HG03066 (cell line): ENCODE measurements around the gene CEP164.

Experiments used
- ATAC-seq: cut with Tn5 transposase; IDR thresholded peaks from one replicate; pipeline ENCODE4 v1.9.1; 2021; ENCODE audit warnings: low read depth; ENCODE audit not compliant: unreplicated experiment

The CEP164 gene

GRCh38 chr11:117417856-117418255 lies 90.2 kb downstream of the CEP164 start:
- no peak for ATAC-seq

DNA sequence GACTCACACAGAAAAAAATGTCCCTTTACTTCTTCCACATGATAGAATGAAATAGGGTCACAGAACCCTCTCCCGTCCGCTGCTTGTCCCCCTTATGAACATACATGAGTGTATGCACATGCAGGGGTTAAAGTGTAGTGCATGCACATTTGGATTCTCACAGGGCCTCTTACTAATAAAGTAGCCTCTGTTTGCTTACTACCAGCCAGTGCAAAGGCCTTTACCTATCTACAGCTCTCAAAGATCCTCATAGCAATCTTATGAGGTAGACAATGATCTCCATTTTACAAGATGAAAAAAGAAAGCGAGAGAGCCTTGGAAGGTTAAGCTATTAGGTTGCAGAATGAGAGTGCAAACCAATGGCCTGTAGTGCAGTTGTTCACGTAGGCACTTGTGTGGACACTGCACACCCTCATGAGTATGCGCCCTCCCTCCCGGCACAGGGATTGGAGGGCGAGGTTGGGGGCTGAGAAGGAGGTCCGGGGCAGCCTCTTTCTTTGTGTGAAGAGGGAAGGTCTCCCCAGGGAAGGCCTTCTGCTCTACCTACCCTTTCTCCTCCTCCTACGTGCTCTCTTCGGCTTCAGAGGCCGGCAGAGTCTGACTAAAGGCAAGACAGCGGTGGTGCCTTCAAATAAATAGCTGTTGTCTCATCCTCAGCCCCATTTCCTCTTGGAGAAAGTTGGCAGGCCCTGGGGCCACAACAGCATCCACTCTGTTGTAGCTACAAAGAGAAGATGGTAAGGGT lies 91.3 kb downstream of the CEP164 start:
- ATAC-seq = no peak

- ATAC-seq = no peak
Observed at GRCh38 chr11:117419482-117420142, 92.0 kb downstream of the CEP164 start.

GRCh38 chr11:117420143-117420485 lies 92.5 kb downstream of the CEP164 start:
- ATAC-seq = no peak

DNA sequence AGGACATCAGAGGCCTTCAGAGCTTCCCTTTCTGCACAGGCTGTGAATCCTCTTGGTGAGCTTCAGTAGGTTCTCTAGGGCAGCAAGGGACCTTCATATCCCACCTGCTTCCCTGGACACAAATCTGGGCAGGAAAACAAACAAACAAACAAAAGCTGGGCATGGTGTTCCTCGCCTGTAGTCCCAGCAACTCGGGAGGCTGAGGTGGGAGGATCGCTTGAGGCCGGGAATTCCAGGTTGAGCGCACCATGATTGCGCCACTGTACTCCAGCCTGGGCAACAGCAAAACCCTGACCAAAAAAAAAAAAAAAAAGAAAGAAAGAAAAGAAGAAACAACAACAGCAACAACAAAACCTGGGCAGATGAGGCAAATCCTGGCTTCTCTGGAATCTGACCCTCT lies 92.9 kb downstream of the CEP164 start:
- ATAC-seq = no peak

GRCh38 chr11:117421041-117421440 lies 93.4 kb downstream of the CEP164 start:
- no peak for ATAC-seq

- ATAC-seq = no peak
Observed at GRCh38 chr11:117421476-117421875, 93.8 kb downstream of the CEP164 start.

DNA sequence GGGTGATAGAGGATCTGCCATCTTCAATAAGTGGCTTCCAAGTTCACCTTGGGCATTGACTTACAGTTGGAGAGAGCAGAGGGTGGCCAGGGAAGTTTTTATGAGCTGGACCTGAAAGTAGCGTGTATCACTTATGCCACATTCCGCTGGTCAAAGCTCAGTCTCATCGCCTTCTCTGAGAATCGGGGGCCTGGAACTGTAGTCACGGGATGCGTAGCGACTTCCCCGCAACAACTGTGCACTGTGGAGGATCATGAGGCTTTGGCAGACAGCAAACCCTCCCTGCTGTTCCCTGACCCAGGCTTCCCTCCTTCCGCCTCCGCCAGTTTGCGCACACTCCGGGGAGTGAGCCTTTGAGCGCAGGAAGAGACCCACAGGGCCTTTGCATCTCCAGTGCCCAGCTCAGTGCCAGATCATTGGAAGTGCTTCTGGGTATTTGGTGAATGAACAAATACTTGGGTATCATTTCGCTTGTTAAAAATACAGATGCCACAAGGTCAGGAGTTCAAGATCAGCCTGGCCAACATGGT lies 95.5 kb downstream of the CEP164 start:
- no peak for ATAC-seq

- ATAC-seq = no peak
Observed at GRCh38 chr11:117424781-117425180, 97.1 kb downstream of the CEP164 start.

DNA sequence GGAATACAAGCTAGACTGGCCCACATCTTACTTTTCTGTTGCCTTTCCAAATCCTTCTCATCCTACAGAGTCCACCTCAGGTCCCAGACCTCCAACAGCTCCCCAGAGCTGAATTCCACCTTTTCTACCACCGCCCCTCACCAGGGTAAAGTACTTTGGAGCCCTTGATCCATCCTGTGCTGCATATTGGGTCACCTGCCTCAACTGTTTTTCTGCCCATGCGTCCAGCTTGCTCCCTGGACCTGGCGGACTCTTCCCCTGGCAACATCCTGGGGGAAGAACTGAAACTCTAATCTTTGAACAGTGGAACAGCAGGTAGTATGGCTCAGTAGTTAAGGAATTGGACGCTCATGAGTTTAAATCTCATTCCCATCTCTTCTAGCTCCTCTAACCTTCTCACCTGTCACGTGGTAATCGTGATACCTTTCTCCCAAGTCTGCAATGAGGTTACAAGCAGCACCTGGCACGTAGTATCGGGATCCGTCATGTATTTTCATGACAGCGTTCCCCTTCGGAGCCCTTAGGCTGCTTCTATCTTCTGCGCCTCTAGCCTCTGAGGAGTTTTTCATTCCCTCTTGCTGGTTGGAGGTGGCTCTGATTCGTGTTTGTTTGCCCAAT lies 98.1 kb downstream of the CEP164 start:
- no peak for ATAC-seq

DNA sequence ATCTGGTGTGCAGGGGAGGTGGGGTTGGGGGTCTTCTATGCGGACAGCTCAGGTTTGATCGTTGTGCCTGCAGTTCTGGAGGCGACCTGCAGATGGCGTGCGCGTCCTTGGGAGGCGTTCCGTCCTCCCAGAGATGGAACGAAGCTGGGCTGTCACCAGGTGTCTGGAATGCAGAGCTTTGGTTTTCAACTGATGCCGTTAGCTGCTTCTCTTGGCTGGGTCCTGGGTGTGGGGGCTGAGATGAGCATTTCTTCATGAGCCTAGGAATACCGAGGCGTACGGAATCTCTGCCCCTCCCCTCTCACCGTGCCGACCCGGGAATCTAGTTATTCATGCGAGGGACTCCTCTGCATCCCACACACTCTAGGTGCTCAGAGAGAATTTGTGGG lies 98.6 kb downstream of the CEP164 start:
- no peak for ATAC-seq

- no peak for ATAC-seq
Observed at GRCh38 chr11:117426941-117427340, 99.3 kb downstream of the CEP164 start.

- ATAC-seq = no peak
Observed at GRCh38 chr11:117427356-117427874, 99.8 kb downstream of the CEP164 start.

DNA sequence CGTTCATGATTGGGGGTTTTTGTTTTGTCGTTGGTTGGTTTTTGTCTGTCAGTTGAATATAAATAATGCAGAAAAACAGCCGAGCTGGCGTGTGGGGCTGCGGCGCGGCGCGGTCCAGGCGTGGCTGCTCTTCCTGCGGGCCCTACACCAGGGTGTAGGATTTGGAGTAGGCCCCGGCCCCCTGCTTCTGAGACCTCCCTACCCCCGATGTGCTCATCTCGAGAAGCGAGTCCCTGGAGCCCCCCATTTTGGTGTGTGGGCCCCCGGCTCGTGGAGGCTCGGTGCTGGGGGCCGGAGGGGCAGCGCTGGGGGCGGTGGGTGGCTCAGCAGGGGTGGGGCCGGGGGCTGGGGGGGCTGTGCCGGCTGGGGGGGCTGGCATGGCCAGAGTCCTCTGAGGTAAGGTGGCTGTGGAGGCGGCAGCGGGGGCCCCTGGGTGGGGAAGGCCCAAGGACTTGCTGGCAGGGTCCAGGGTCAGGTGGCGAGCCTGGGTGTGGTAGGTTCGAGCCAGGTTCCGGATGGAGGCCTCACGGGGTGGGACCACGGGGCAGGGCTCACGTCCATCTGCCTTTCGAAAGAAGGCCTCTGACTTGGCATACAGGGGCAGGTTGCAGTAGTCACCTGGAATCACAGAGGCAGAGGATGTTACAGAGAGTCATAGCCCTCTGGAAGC lies 100.7 kb downstream of the CEP164 start:
- ATAC-seq = no peak

DNA sequence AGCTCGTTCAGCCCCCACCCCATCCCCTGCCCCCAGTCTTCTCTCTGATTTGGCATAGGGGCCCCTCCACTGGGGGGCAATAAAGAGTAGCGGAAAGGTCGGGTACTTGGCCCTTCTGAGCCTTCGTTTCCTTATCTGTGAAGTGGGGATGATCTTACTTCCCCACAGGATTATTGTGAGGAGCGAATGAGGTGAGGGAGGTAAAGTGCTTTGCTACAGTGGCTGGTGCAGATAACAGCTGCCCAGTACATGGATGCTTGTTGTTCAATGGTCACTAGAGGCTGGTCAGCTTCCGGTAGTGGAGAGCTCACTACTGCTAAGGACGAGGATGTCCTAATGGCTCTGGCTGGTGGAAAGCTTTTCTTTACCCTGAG lies 101.2 kb downstream of the CEP164 start:
- no peak for ATAC-seq

- ATAC-seq = no peak
Observed at GRCh38 chr11:117430293-117430955, 102.8 kb downstream of the CEP164 start.

DNA sequence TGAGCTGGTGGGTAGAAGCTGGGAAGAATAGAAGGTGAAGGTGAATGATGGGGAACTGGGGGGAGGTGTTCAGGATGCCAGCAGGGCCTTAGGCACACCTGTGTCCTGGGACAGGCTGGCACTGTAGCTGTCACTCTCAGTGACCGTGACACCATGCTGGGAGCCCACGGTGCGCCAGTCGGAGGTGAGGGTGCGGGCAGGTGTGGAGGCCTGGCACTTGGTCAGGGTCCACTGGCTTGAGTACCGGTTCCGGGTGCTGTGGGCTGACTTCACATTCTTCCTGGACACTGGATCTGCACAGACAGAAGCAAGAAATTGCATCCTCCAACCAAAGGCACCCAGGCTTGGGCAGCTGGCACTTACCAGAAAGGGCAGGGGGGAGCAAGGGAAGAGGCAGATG lies 103.8 kb downstream of the CEP164 start:
- ATAC-seq = no peak

GRCh38 chr11:117433717-117434116 lies 106.1 kb downstream of the CEP164 start:
- no peak for ATAC-seq

- no peak for ATAC-seq
Observed at GRCh38 chr11:117434481-117434880, 106.8 kb downstream of the CEP164 start.

DNA sequence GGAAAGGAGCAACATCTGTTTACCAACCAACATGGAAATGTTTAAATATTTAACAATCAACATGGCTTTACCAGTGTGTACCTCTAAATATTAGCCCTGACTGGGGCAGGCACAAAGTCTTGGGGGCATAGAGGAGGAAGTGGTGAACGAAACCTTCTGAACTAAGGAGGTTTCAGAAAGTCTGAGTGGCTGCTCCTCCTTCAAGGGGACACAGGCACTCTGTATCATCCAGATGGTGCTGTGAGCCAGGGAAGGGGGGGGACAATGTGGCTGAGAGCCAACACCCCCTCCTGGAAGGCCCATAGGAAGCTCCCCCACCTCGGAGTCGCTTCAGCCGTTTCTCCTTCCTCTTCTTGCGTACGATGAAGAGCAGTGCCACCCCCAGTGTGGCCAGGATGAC lies 107.7 kb downstream of the CEP164 start:
- ATAC-seq = no peak
